Testis (tissue), 3 donors: ENCODE results near the gene SIAH1. TPM values are rescaled to one million over a fixed set of nuclear protein-coding genes. Genes with fewer than 3 reads are reported as not detected.

Experiments used
- DNase-seq: peaks from one replicate; pipeline ENCODE4 v3.0.0-alpha.2; 2019
- H3K27ac ChIP-seq, 2 donors: fragments of 200-600 bp; sonication (generic); one replicate each; pipeline ENCODE4 v1.5.1; 2019
- H3K27me3 ChIP-seq: fragments of 200-600 bp; sonication (generic); one replicate; pipeline ENCODE4 v1.5.1; 2019
- H3K36me3 ChIP-seq: fragments of 200-600 bp; sonication (generic); one replicate; pipeline ENCODE4 v1.5.1; 2017; ENCODE audit warnings: low read depth; ENCODE audit errors: missing control alignments
- H3K4me1 ChIP-seq: fragments of 200-600 bp; sonication (generic); one replicate; pipeline ENCODE4 v1.5.1; 2019
- H3K4me3 ChIP-seq, 2 donors: fragments of 200-600 bp; sonication (generic); one replicate each; pipeline ENCODE4 v1.5.1; 2017 to 2019
- H3K9me3 ChIP-seq: fragments of 200-600 bp; sonication (generic); one replicate; pipeline ENCODE4 v1.5.1; 2017
- POLR2A ChIP-seq: fragments of 450-650 bp; IDR thresholded peaks from one replicate; pipeline ENCODE4 v1.6.1; 2017; ENCODE audit warnings: antibody characterized with exemption, mild to moderate bottlenecking, moderate library complexity
- whole genome bisulfite sequencing, 2 donors: methylation state at CpG; one replicate each; pipeline ENCODE4 v1.1.5; 2018; 5-methylcytosine and 5-hydroxymethylcytosine counted together
- intact Hi-C: fragments of 100-400 bp; cut with DNase I; formaldehyde crosslinking; loops from one replicate; pipeline ENCODE4 v1.15.1; 2023; ENCODE audit warnings: low total_unique reads
- polyA plus RNA-seq: library from polyadenylated mRNA; stranded (reverse); fragments of 350-450 nt; fragmentation: Illumina TruSeq; extraction: RNeasy Lipid Tissue Mini Kit (QIAGEN cat#74804); gene quantifications from one replicate; pipeline ENCODE4 v1.2.3, GENCODE V29; 2014; ENCODE audit warnings: low read depth, low replicate concordance; ENCODE audit not compliant: insufficient read depth
- total RNA-seq, 2 donors: library from RNA; depleted of rRNA; stranded (reverse); fragments of >200 nt; gene quantifications; one replicate each; pipeline ENCODE4 v1.2.3, GENCODE V29; 2016
- TF ChIP-seq, protein P1 (sequence below), 3 experiments: fragments of 450-650 bp in 2 of 3; fragments of 200-600 bp in 1 of 3; sonication (generic) in 1 of 3; IDR thresholded peaks; one replicate each; pipeline ENCODE4 v1.5.1; 2016 to 2019; ENCODE audit warnings: antibody characterized with exemption in 3 of 3, mild to moderate bottlenecking in 2 of 3, moderate library complexity in 1 of 3

SIAH1 gene
- total and polyA plus RNA-seq, 3 donors from 2014 or later, result 48.2 to 60.3 (median 53.7) TPM

DNA sequence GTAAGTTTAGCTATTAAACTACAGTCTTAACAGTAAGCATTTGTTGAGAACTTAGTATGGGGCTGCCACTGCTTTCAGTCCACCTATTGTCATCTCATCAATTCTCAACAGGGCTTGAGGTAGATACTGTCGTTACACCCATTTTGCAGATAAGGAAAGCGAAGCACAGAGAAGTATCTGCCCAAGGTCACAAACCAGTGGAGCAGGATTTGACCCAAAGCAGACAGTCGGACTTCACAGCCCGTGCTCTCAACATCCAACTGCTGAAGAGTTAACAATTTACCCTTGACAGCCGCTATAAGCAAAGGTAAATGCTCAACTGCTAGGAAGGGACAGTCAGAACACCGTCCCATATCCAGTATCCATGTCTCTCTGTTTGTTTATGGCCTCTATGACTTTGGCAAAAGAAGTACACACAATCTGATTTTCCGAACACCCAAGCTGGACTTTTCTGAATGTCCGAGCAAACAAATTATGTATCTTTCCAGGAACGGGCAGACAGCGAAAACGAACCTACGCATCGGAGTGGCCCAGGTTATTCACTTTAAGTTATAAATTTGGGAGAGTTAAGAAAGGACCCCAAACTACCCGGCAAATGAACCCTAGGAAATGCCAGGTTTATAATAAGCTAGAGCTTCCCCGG lies 1.2 kb downstream of the SIAH1 start:
- peak; percentile 26 for DNase-seq
- no peaks in the 10 kb centered on the region for H3K9me3 ChIP-seq
- intact Hi-C loops, result no loop called here
- H3K27me3 ChIP-seq, result no peaks in the 10 kb centered on the region
- no peaks in the 10 kb centered on the region for H3K36me3 ChIP-seq
- H3K4me1 ChIP-seq, result peaks cover 53% of the 10 kb centered on the region
- H3K4me3 ChIP-seq, result peak overlapping the region; percentile 85 to 99
- peak overlapping the region; percentile 94 to 100 for H3K27ac ChIP-seq
- no peak for TF ChIP-seq POLR2A
- TF ChIP-seq, protein P1, sequence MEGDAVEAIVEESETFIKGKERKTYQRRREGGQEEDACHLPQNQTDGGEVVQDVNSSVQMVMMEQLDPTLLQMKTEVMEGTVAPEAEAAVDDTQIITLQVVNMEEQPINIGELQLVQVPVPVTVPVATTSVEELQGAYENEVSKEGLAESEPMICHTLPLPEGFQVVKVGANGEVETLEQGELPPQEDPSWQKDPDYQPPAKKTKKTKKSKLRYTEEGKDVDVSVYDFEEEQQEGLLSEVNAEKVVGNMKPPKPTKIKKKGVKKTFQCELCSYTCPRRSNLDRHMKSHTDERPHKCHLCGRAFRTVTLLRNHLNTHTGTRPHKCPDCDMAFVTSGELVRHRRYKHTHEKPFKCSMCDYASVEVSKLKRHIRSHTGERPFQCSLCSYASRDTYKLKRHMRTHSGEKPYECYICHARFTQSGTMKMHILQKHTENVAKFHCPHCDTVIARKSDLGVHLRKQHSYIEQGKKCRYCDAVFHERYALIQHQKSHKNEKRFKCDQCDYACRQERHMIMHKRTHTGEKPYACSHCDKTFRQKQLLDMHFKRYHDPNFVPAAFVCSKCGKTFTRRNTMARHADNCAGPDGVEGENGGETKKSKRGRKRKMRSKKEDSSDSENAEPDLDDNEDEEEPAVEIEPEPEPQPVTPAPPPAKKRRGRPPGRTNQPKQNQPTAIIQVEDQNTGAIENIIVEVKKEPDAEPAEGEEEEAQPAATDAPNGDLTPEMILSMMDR (IDR thresholded peaks at IDR 0.05), result no peak
- WGBS, 2 donors, result 0 to 2% methylated on average over 15 of the region's 15 CpGs

DNA sequence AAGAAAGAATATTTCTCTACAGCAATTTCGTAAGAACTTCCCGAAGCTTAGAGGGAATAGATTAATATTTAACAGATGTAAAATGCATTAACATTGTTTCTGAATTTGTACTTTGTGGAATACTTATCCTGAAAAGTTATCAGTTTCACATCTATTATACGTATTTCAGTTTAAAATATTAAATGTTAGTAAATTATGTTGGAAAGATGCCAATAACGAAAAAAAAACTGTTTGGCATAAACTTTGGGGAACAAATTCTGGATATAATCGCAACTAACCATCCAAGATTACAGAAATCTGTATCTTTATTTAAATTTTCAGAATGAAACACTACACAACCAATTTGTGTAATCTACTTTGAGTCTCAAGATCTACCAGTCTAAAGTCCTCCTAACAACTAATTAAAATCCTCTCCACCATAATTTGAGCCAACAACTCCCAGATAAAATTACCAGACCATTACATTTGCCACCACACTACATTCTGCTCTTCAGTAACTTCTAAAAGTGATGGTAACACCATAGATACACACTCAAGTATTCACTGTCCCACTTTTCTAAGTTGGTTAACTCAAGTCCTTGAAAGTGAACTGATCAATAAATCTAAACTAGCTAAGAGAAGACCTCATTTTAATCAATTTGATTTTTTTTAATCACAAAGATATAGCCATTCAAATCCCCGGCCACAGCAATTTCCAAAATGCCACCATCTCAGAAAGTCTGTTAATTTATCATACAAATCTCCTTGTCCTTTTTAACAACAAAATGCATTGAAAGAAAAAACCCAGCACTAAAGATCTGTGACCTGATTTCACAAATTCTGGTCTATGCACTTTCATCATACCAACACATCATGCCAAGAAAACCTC lies 2.0 kb downstream of the SIAH1 start:
- DNase-seq, result no peak

DNA sequence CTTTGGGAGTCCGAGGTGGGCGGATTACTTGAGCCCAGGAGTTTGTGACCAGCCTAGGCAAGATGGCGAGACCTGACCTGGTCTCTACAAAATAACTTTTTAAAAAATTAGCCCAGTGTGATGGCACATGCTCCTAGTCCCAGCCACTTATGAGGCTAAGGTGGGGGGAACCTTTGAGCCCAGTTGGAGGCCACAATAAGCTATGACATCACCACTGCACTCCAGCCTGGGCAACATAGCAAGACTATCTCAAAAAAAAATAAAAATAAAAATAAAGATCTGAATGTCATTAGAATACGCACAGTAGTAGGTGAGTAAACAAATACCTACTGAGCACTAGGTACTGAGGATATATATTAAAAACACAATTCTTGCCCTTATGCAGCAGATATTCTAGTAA lies 3.1 kb downstream of the SIAH1 start:
- WGBS, 2 donors, result 67 to 73% methylated on average over 4 of the region's 4 CpGs
- intact Hi-C loops, result no loop called here
- H3K4me3 ChIP-seq, result no peak overlapping the region
- DNase-seq, result no peak
- no peaks in the 10 kb centered on the region for H3K27me3 ChIP-seq
- H3K4me1 ChIP-seq, result peaks cover 60% of the 10 kb centered on the region
- TF ChIP-seq, protein P1 (IDR thresholded peaks at IDR 0.05), result no peak
- TF ChIP-seq POLR2A, result no peak
- no peaks in the 10 kb centered on the region for H3K9me3 ChIP-seq
- peak overlapping the region in 1 of 2 donors; percentile 41 for H3K27ac ChIP-seq
- no peaks in the 10 kb centered on the region for H3K36me3 ChIP-seq

More for the DNA sequence above, 2.0 kb downstream of the SIAH1 start:
- Histone ChIP-seq H3K36me3 (no peaks in the 10 kb centered on the region), H3K27me3 (no peaks in the 10 kb centered on the region), H3K4me1 (peaks cover 59% of the 10 kb centered on the region), H3K27ac (peak overlapping the region; percentile 94 to 100), H3K4me3 (peak overlapping the region; percentile 85 to 99), H3K9me3 (no peaks in the 10 kb centered on the region)
- no peak for TF ChIP-seq POLR2A
- TF ChIP-seq, protein P1 (IDR thresholded peaks at IDR 0.05), result no peak
- intact Hi-C loops, result no loop called here
- 31 to 34% methylated on average over 6 of the region's 6 CpGs for WGBS, 2 donors

DNA sequence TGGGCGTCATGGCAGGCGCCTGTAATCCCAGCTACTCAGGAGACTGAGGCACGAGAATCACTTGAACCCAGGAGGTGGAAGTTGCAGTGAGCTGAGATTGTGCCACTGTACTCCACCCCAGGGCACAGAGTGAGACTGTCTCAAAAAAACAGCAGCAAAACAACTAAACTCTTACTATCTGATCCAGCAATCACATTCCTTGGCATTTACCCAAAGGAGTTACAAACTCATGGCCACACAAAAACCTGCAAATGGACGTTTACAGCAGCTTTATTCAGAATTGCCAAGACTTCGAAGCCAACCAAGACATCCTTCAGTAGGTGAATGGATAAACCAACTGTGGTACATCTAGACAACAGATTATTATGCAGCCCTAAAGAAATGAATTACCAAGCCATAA lies 4.0 kb downstream of the SIAH1 start:
- DNase-seq, result no peak
- TF ChIP-seq, protein P1 (IDR thresholded peaks at IDR 0.05), result no peak
- no peak for TF ChIP-seq POLR2A
- intact Hi-C loops, result no loop called here

More for the DNA sequence above, 4.0 kb downstream of the SIAH1 start:
- Histone ChIP-seq H3K36me3 (no peaks in the 10 kb centered on the region), H3K9me3 (no peaks in the 10 kb centered on the region), H3K27me3 (no peaks in the 10 kb centered on the region), H3K4me1 (peaks cover 57% of the 10 kb centered on the region), H3K27ac (no peak overlapping the region), H3K4me3 (no peak overlapping the region)
- 56 to 60% methylated on average over 4 to 5 of the region's 5 CpGs for WGBS, 2 donors
